ENCODE results near the gene PPFIBP1. TPM values are rescaled to one million over a fixed set of nuclear protein-coding genes. Genes with fewer than 3 reads are reported as not detected.
"Not testable (repeated sequence)": the region's sequence is repeated elsewhere in the genome, so short reads cannot be mapped to it uniquely, and the experiment has no call there.

PPFIBP1 gene
- total and polyA plus RNA-seq, 9 donors = 61.3 to 216 (median 155) TPM

GRCh38 chr12:27537855-27538675, 14.1 kb downstream of the PPFIBP1 start:
- no peaks in the 10 kb centered on the region for H3K36me3 ChIP-seq
- DNase-seq = no peak
- H3K27ac ChIP-seq = peak overlapping the region in 1 of 2 donors; percentile 30
- TF ChIP-seq POLR2A (IDR thresholded peaks at IDR 0.05) = no peak
- TF ChIP-seq, protein P1, sequence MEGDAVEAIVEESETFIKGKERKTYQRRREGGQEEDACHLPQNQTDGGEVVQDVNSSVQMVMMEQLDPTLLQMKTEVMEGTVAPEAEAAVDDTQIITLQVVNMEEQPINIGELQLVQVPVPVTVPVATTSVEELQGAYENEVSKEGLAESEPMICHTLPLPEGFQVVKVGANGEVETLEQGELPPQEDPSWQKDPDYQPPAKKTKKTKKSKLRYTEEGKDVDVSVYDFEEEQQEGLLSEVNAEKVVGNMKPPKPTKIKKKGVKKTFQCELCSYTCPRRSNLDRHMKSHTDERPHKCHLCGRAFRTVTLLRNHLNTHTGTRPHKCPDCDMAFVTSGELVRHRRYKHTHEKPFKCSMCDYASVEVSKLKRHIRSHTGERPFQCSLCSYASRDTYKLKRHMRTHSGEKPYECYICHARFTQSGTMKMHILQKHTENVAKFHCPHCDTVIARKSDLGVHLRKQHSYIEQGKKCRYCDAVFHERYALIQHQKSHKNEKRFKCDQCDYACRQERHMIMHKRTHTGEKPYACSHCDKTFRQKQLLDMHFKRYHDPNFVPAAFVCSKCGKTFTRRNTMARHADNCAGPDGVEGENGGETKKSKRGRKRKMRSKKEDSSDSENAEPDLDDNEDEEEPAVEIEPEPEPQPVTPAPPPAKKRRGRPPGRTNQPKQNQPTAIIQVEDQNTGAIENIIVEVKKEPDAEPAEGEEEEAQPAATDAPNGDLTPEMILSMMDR (IDR thresholded peaks at IDR 0.05) = no peak
- no peak for TF ChIP-seq EP300 (IDR thresholded peaks at IDR 0.05)
- intact Hi-C loops (cut with DNase I) = no loop called here
- no peaks in the 10 kb centered on the region for H3K9me3 ChIP-seq
- H3K4me3 ChIP-seq = no peak overlapping the region
- no peaks in the 10 kb centered on the region for H3K27me3 ChIP-seq
- H3K4me1 ChIP-seq (ENCODE audit: insufficient read depth) = peaks cover 29% of the 10 kb centered on the region
- 34 to 46% (median 34%) methylated on average over 8 of the region's 8 CpGs for WGBS, 3 donors

DNA sequence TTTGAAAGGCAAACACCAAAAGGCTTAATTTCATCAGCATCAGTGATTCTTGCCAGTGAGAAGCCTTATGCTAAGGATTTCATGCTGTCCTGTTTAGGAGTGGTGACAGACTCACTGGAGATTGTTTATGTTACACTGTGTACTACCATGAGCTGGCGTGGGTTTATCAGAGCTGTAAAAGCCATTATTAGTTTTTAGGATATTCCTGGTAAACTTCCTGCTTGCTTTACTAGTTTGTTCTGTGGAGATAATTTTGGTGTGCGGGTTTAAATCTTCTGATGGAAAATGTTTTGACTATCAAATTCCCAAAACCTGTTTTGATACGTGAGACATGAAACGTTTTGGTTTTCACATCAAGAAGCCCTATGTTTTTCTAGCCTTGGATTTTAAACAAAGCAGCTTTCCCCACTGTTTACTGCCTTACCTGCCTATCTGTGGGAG, 15.2 kb downstream of the PPFIBP1 start:
- TF ChIP-seq POLR2A (IDR thresholded peaks at IDR 0.05) (no peak), EP300 (IDR thresholded peaks at IDR 0.05) (no peak)
- TF ChIP-seq, protein P1 (IDR thresholded peaks at IDR 0.05) = no peak
- Histone ChIP-seq H3K9me3 (no peaks in the 10 kb centered on the region), H3K36me3 (no peaks in the 10 kb centered on the region), H3K4me1 (ENCODE audit: insufficient read depth) (peaks cover 29% of the 10 kb centered on the region), H3K27me3 (no peaks in the 10 kb centered on the region), H3K27ac (peak overlapping the region in 1 of 2 donors; percentile 30), H3K4me3 (no peak overlapping the region)
- DNase-seq = no peak
- intact Hi-C loops (cut with DNase I) = no loop called here
- 5 to 19% (median 8%) methylated on average over 4 of the region's 4 CpGs for WGBS, 3 donors

GRCh38 chr12:27541031-27541719, 17.2 kb downstream of the PPFIBP1 start:
- TF ChIP-seq, protein P1 (IDR thresholded peaks at IDR 0.05) = no peak
- no peak for TF ChIP-seq POLR2A (IDR thresholded peaks at IDR 0.05)
- TF ChIP-seq EP300 (IDR thresholded peaks at IDR 0.05) = no peak
- WGBS, 3 donors = 32 to 62% (median 45%) methylated on average over 8 of the region's 8 CpGs
- Histone ChIP-seq H3K27me3 (no peaks in the 10 kb centered on the region), H3K27ac (peak overlapping the region in 1 of 2 donors; percentile 7), H3K9me3 (no peaks in the 10 kb centered on the region), H3K4me1 (ENCODE audit: insufficient read depth) (peaks cover 34% of the 10 kb centered on the region), H3K36me3 (no peaks in the 10 kb centered on the region), H3K4me3 (no peak overlapping the region)
- intact Hi-C loops (cut with DNase I) = no loop called here
- no peak for DNase-seq

- Histone ChIP-seq H3K36me3 (no peaks in the 10 kb centered on the region), H3K4me3 (no peak overlapping the region), H3K27me3 (no peaks in the 10 kb centered on the region), H3K27ac (peak overlapping the region in 1 of 2 donors; percentile 35), H3K9me3 (no peaks in the 10 kb centered on the region), H3K4me1 (ENCODE audit: insufficient read depth) (peaks cover 42% of the 10 kb centered on the region)
- no peak for DNase-seq
- 9 to 21% (median 13%) methylated on average over 5 of the region's 5 CpGs for WGBS, 3 donors
- intact Hi-C loops (cut with DNase I) = no loop called here
- no peak for TF ChIP-seq POLR2A (IDR thresholded peaks at IDR 0.05)
- no peak for TF ChIP-seq EP300 (IDR thresholded peaks at IDR 0.05)
- TF ChIP-seq, protein P1 (IDR thresholded peaks at IDR 0.05) = no peak
These were observed 18.6 kb downstream of the PPFIBP1 start for GRCh38 chr12:27542628-27543027.

DNA sequence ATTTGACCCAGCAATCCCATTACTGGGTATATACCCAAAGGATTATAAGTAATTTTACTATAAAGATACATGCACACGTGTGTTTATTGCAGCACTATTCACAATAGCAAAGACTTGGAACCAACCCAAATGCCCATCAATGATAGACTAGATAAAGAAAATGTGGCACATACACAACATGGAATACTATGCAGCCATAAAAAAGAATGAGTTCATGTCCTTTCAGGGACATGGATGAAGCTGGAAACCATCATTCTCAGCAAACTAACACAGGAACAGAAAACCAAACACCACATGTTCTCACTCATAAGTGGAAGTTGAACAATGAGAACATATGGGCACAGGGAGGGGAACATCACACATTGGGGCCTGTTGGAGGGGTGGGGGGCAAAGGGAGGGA, 20.9 kb downstream of the PPFIBP1 start:
- H3K4me3 ChIP-seq; DNase-seq; H3K9me3 ChIP-seq; H3K27me3 ChIP-seq; intact Hi-C loops (cut with DNase I); H3K36me3 ChIP-seq: not testable (repeated sequence)
- WGBS, 3 donors = 94 to 100% (median 98%) methylated on average over 1 of the region's 1 CpG
- Histone ChIP-seq H3K27ac (peak overlapping the region in 1 of 2 donors; percentile 84), H3K4me1 (ENCODE audit: insufficient read depth) (peaks cover 43% of the 10 kb centered on the region)
